DMS53 treated with DMSO at 0.1 percent for 48 hours (cell line): Measurements from ENCODE around the gene FAM219A.

Experiments used
- DNase-seq: peaks from one replicate; lab custom pipeline; 2025; ENCODE audit not compliant: unreplicated experiment; lab: John Stamatoyannopoulos, UW

FAM219A gene

GRCh38 chr9:34458013-34458958 is at the start of gene FAM219A, which contains the start of gene DNAI1:
FAM219A (minus strand) TSS chr9:34458570; CDS start chr9:34458263, 307 bp downstream.
DNAI1 (plus strand) TSS chr9:34458805; CDS start chr9:34459006, 201 bp downstream.
- DNase-seq, result peak; percentile 88

GRCh38 chr9:34507966-34508365 is 49.6 kb upstream of the FAM219A start:
- DNase-seq, result no peak

- no peak for DNase-seq
Measured at GRCh38 chr9:34507556-34507955, 49.2 kb upstream of the FAM219A start.

GRCh38 chr9:34506623-34507022 is 48.3 kb upstream of the FAM219A start:
- no peak for DNase-seq

GRCh38 chr9:34505370-34506120 is 47.2 kb upstream of the FAM219A start:
- DNase-seq, result no peak

- DNase-seq, result no peak
Measured at GRCh38 chr9:34503406-34503805, 45.0 kb upstream of the FAM219A start.

GRCh38 chr9:34502891-34503290 is 44.5 kb upstream of the FAM219A start:
- no peak for DNase-seq

- DNase-seq, result no peak
Measured at GRCh38 chr9:34502471-34502870, 44.1 kb upstream of the FAM219A start.

GRCh38 chr9:34501889-34502425 is 43.6 kb upstream of the FAM219A start:
- no peak for DNase-seq

GRCh38 chr9:34501372-34501771 is 43.0 kb upstream of the FAM219A start:
- no peak for DNase-seq

GRCh38 chr9:34500623-34501267 is 42.4 kb upstream of the FAM219A start:
- peak; percentile 30 for DNase-seq

GRCh38 chr9:34499076-34499475 is 40.7 kb upstream of the FAM219A start:
- no peak for DNase-seq

- DNase-seq, result no peak
Measured at GRCh38 chr9:34498553-34498952, 40.2 kb upstream of the FAM219A start.

GRCh38 chr9:34496149-34496712 is 37.9 kb upstream of the FAM219A start:
- no peak for DNase-seq

GRCh38 chr9:34493972-34494535 is 35.7 kb upstream of the FAM219A start:
- no peak for DNase-seq

- DNase-seq, result no peak
Measured at GRCh38 chr9:34492051-34492450, 33.7 kb upstream of the FAM219A start.

- no peak for DNase-seq
Measured at GRCh38 chr9:34491596-34491995, 33.2 kb upstream of the FAM219A start.

- DNase-seq, result no peak
Measured at GRCh38 chr9:34490760-34491159, 32.4 kb upstream of the FAM219A start.

GRCh38 chr9:34490360-34490759 is 32.0 kb upstream of the FAM219A start:
- DNase-seq, result no peak

- DNase-seq, result no peak
Measured at GRCh38 chr9:34486572-34486971, 28.2 kb upstream of the FAM219A start.
